NB4 (cell line): ENCODE results near the gene NPIPA5.
"Not testable (repeated sequence)": the region's sequence is repeated elsewhere in the genome, so short reads cannot be mapped to it uniquely, and the experiment has no call there.

Experiments used
- DNase-seq: peaks from one replicate; pipeline ENCODE4 v3.0.0; 2010; ENCODE audit warnings: low read depth
- H3K4me3 ChIP-seq: one replicate; pipeline ENCODE4 v1.5.1; 2011; ENCODE audit warnings: mild to moderate bottlenecking, low read depth, low read length, moderate library complexity
- CTCF ChIP-seq: IDR thresholded peaks from one replicate; pipeline ENCODE4 v1.5.1; 2012; ENCODE audit warnings: low read depth, low read length
- MAX ChIP-seq: IDR thresholded peaks from 2 replicates; pipeline ENCODE4 v1.6.1; 2011; ENCODE audit warnings: low read depth, low read length
- MYC ChIP-seq: IDR thresholded peaks from 2 replicates; pipeline ENCODE4 v1.6.1; 2011; ENCODE audit warnings: low read depth, low read length
- POLR2A ChIP-seq: IDR thresholded peaks from 2 replicates; pipeline ENCODE4 v1.6.1; 2011; ENCODE audit warnings: mild to moderate bottlenecking; ENCODE audit not compliant: insufficient read length; ENCODE audit errors: extremely low read depth

Gene NPIPA5

GRCh38 chr16:15378194-15378593, at the start of gene NPIPA5:
Gene NPIPA5 (minus strand): TSS chr16:15378294. CDS start chr16:15378294, 0 bp downstream.
- not testable (repeated sequence) for DNase-seq, H3K4me3 ChIP-seq

DNA sequence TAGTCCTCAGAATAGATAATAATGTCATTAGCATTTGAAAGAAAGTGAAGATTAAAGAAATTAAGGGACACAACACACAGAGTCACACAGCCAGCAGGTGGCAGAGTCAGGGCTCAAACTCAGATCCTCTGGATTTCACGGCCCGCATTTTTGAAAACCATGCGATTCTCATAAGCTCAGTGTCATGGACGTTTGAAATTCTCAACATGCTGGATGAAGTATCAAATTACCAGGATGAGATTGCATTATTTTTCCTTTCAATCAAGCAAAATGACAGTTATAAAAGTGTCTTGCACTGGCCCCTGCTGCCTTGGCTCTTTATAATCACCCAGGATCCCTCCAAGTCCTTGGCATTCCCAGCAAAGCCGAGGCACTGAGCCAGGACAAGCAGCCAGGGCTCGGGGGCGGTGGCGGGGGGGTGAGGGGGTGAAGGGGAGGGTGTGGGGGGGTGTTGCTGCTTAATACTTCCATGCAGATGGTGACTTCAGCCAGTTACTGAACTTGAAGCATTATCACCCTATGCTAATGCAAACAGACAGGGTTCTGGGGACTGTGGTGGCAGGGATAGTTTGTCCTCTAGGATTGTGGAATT, 49.6 kb upstream of the NPIPA5 start:
- H3K4me3 ChIP-seq = no peak overlapping the region
- DNase-seq = peak; percentile 58
- TF ChIP-seq CTCF (peak; percentile 47), MAX (no peak), MYC (no peak), POLR2A (no peak)

DNA sequence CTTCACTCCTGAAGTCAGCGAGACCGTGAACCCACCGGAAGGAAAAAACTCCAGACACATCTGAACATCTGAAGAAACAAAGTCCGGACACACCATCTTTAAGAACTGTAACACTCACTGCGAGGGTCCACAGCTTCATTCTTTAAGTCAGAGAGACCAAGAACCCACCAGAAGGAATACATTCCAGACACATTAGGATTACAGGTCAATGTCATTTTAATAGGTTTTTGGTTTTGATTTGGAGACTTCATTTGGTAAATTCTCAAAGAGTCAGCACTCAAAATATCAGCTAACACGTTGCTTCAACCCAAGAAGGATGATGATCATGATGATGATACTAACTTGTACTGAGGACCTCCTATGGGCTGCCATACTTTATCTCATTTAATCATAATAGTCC, 48.7 kb upstream of the NPIPA5 start:
- TF ChIP-seq CTCF (no peak), POLR2A (no peak), MAX (no peak), MYC (no peak)
- H3K4me3 ChIP-seq = no peak overlapping the region
- DNase-seq = no peak

GRCh38 chr16:15425861-15426260, 47.8 kb upstream of the NPIPA5 start:
- no peak overlapping the region for H3K4me3 ChIP-seq
- DNase-seq = no peak
- no peak for TF ChIP-seq POLR2A
- no peak for TF ChIP-seq MAX
- TF ChIP-seq MYC = no peak
- TF ChIP-seq CTCF = no peak

DNA sequence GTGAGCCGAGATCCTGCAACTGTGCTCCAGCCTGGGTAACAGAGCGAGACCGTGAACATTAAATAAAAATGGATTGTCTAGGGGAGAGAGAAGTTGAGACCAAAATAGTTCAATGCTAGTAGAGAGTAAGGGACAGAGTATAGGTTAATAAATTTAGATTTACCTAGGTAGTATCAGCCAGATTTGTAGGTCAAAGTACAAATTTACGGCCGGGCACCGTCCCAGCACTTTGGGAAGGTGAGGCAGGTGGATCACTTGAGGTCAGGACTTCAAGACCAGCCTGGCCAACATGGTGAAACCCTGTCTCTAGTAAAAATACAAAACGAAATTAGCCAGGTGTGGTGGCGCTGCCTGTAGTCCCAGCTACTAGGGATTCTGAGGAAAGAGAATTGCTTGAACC, 44.1 kb upstream of the NPIPA5 start:
- no peak for TF ChIP-seq MYC
- no peak overlapping the region for H3K4me3 ChIP-seq
- no peak for DNase-seq

DNA sequence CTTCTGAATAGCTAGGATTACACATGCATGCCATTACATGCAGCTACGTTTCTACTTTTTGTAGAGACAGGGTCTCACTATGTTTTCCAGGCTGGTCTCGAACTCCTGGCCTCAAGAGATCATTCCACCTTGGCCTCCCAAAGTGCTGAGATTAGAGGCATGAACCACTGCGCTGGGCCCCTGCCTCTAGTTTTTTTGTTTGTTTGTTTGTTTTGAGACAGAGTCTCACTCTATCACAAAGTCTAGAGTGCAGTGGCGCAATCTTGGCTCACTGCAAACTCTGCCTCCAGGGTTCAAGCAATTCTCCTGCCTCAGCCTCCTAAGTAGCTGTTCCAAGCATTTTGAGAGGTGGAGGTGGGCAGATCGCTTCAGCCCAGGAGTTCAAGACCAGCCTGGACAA, 43.6 kb upstream of the NPIPA5 start:
- not testable (repeated sequence) for DNase-seq, H3K4me3 ChIP-seq

DNA sequence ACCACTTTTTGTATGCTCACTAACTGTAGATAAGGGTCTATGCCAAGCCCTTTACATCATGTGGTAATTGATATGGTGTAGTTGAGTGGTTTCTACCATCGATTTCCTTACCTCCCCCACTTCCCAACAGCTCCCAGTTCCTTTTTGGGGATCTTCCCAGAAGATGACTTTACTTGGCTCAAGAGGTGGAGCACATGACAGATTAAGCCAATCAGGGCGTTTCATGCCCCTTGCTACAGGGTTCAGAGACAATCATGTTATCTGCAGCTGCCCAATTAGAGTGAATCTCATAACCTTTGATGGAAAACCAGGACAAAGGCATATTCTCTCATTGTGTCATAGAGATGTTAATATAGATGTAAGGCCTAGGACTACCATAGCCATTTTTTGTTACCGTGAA, 40.1 kb upstream of the NPIPA5 start:
- no peak for DNase-seq
- no peak for TF ChIP-seq MAX
- TF ChIP-seq POLR2A = no peak
- TF ChIP-seq CTCF = no peak
- no peak for TF ChIP-seq MYC
- no peak overlapping the region for H3K4me3 ChIP-seq
